ENCODE results near the gene SFMBT2. TPM values are rescaled to one million over a fixed set of nuclear protein-coding genes. Genes with fewer than 3 reads are reported as not detected.
A peak's percentile ranks its signal among the peaks of the same experiment; 100 is the strongest.
"Not testable (repeated sequence)": the region's sequence is repeated elsewhere in the genome, so short reads cannot be mapped to it uniquely, and the experiment has no call there.

The SFMBT2 gene
- total RNA-seq, 2 experiments from 2014 or later = 23.8 to 27.6 TPM

GRCh38 chr10:7389346-7389745, 21.5 kb downstream of the SFMBT2 start:
- Mint-ChIP-seq H3K27me3 (no peaks in the 10 kb centered on the region), H3K27ac (peak overlapping the region; percentile 64), H3K4me3 (no peak overlapping the region), H3K9me3 (no peaks in the 10 kb centered on the region), H3K4me1 (ENCODE audit: low read depth) (peaks cover 52% of the 10 kb centered on the region), H3K36me3 (ENCODE audit: low read depth) (peaks cover 6% of the 10 kb centered on the region)
- intact Hi-C loops (cut with micrococcal nuclease) = no loop called here
- no peak for TF ChIP-seq CTCF (IDR thresholded peaks at IDR 0.05)
- DNase-seq (no peak), ATAC-seq (no peak)
- ChIA-PET POLR2A (no interaction called here), CTCF (interaction anchor here (0.8 to 1.9 kb wide), 3 partner anchors 22 to 469 kb away, joined by 3 to 5 read pairs (median 4); no protein-coding TSS in a partner anchor)

- Mint-ChIP-seq H3K27me3 (no peaks in the 10 kb centered on the region), H3K4me1 (ENCODE audit: low read depth) (peaks cover 52% of the 10 kb centered on the region), H3K9me3 (no peaks in the 10 kb centered on the region), H3K4me3 (peak overlapping the region; percentile 31), H3K27ac (peak overlapping the region; percentile 93), H3K36me3 (ENCODE audit: low read depth) (peaks cover 6% of the 10 kb centered on the region)
- ATAC-seq (peak; percentile 93), DNase-seq (peak; percentile 68)
- POLR2A ChIA-PET = no interaction called here
- intact Hi-C loops (cut with micrococcal nuclease) = no loop called here
- CTCF ChIA-PET = interaction anchor here (0.8 to 1.9 kb wide), 2 partner anchors 299 to 469 kb away, joined by 3 to 5 read pairs; no protein-coding TSS in a partner anchor
- TF ChIP-seq CTCF (IDR thresholded peaks at IDR 0.05) = no peak
Measured at GRCh38 chr10:7388602-7389001, 22.2 kb downstream of the SFMBT2 start.

- H3K4me3 Mint-ChIP-seq; ATAC-seq; DNase-seq; H3K27me3 Mint-ChIP-seq; CTCF ChIA-PET; intact Hi-C loops (cut with micrococcal nuclease); H3K9me3 Mint-ChIP-seq; POLR2A ChIA-PET; H3K36me3 Mint-ChIP-seq (ENCODE audit: low read depth): not testable (repeated sequence)
- peaks cover 55% of the 10 kb centered on the region for H3K4me1 Mint-ChIP-seq (ENCODE audit: low read depth)
- H3K27ac Mint-ChIP-seq = peak overlapping the region; percentile 83
Measured at GRCh38 chr10:7388149-7388548, 22.7 kb downstream of the SFMBT2 start.

GRCh38 chr10:7385114-7385513, 25.7 kb downstream of the SFMBT2 start:
- DNase-seq (no peak), ATAC-seq (no peak)
- no peak overlapping the region for H3K27ac Mint-ChIP-seq
- intact Hi-C loops (cut with micrococcal nuclease) = no loop called here
- H3K36me3 Mint-ChIP-seq (ENCODE audit: low read depth) = peaks cover 23% of the 10 kb centered on the region
- no peak for TF ChIP-seq CTCF (IDR thresholded peaks at IDR 0.05)
- no peaks in the 10 kb centered on the region for H3K27me3 Mint-ChIP-seq
- H3K4me3 Mint-ChIP-seq = no peak overlapping the region
- H3K9me3 Mint-ChIP-seq = no peaks in the 10 kb centered on the region
- H3K4me1 Mint-ChIP-seq (ENCODE audit: low read depth) = peaks cover 65% of the 10 kb centered on the region
- ChIA-PET POLR2A (interaction anchor here (1.9 kb wide), 1 partner anchor 24 kb away, joined by 5 read pairs; no protein-coding TSS in a partner anchor), CTCF (interaction anchor here (1.5 to 1.7 kb wide), 2 partner anchors 21 to 263 kb away, joined by 3 read pairs; no protein-coding TSS in a partner anchor)

GRCh38 chr10:7383442-7383841, 27.4 kb downstream of the SFMBT2 start:
- ChIA-PET POLR2A (no interaction called here), CTCF (interaction anchor here (0.7 to 1.5 kb wide), 4 partner anchors 9 to 463 kb away, joined by 3 to 4 read pairs (median 4); no protein-coding TSS in a partner anchor)
- intact Hi-C loops (cut with micrococcal nuclease) = no loop called here
- DNase-seq (peak; percentile 21), ATAC-seq (peak; percentile 69)
- H3K4me1 Mint-ChIP-seq (ENCODE audit: low read depth) = peaks cover 62% of the 10 kb centered on the region
- peak overlapping the region; percentile 62 for H3K27ac Mint-ChIP-seq
- H3K9me3 Mint-ChIP-seq = no peaks in the 10 kb centered on the region
- no peaks in the 10 kb centered on the region for H3K27me3 Mint-ChIP-seq
- H3K36me3 Mint-ChIP-seq (ENCODE audit: low read depth) = peaks cover 36% of the 10 kb centered on the region
- no peak overlapping the region for H3K4me3 Mint-ChIP-seq
- TF ChIP-seq CTCF (IDR thresholded peaks at IDR 0.05) = no peak
